Measurements from ENCODE around the gene ABHD16A.

ABHD16A gene

GRCh38 chr6:31665501-31666336 lies 37.4 kb downstream of the ABHD16A start, which contains the start of gene CSNK2B:
CSNK2B (plus strand) TSS chr6:31666080; CDS start chr6:31666832, 752 bp downstream.
- Histone ChIP-seq H3K27me3 (no peaks in the 10 kb centered on the region), H3K36me3 (peaks cover 42 to 70% (median 58%) of the 10 kb centered on the region in 11 experiments)

GRCh38 chr6:31664790-31665500 lies 38.2 kb downstream of the ABHD16A start, which contains the start of gene GPANK1:
GPANK1 (minus strand) TSS chr6:31664997; CDS start chr6:31664478, 519 bp downstream.
- peaks cover 0 to 36% (median 19%) of the 10 kb centered on the region in 11 experiments; a peak in 17 of 22 replicates for H4K20me1 ChIP-seq
- peaks cover 34 to 62% (median 50%) of the 10 kb centered on the region in 11 experiments for H3K36me3 ChIP-seq
- peak within 1 kb of the TSS; percentile 77 to 97 (median 95) for H3K4me3 ChIP-seq
- H3K9me3 ChIP-seq (replicated peaks in 1 of 11), result no peaks in the 10 kb centered on the region
- TF ChIP-seq Cebpa-rat (IDR thresholded peaks at IDR 0.05), result no peak
- H3K27ac ChIP-seq, result peak within 1 kb of the TSS; percentile 77 to 99 (median 93)
- H3K4me1 ChIP-seq, result peaks cover 50 to 69% (median 58%) of the 10 kb centered on the region in 10 experiments
- no peaks in the 10 kb centered on the region for H3K27me3 ChIP-seq
- peak within 1 kb of the TSS; percentile 96 to 100 (median 99) for H3K4me2 ChIP-seq
- H3K9ac ChIP-seq, result peak within 1 kb of the TSS; percentile 89 to 97 (median 94)

More at GRCh38 chr6:31665501-31666336, 37.4 kb downstream of the ABHD16A start, which contains the start of gene CSNK2B:
- no peak for TF ChIP-seq Cebpa-rat (IDR thresholded peaks at IDR 0.05)
- Histone ChIP-seq H3K4me2 (peak within 1 kb of the TSS; percentile 96 to 100 (median 99)), H3K4me1 (peaks cover 47 to 69% (median 57%) of the 10 kb centered on the region in 10 experiments), H4K20me1 (peaks cover 2 to 43% (median 24%) of the 10 kb centered on the region in 11 experiments; a peak in 17 of 22 replicates), H3K4me3 (peak within 1 kb of the TSS; percentile 77 to 97 (median 95)), H3K9me3 (replicated peaks in 1 of 11) (no peaks in the 10 kb centered on the region), H3K27ac (peak within 1 kb of the TSS; percentile 77 to 99 (median 93)), H3K9ac (peak within 1 kb of the TSS; percentile 89 to 97 (median 94))

GRCh38 chr6:31663961-31664789 lies 38.9 kb downstream of the ABHD16A start:
- Histone ChIP-seq H3K4me3 (peak overlapping the region; percentile 77 to 97 (median 95)), H3K27me3 (no peaks in the 10 kb centered on the region), H3K4me2 (peak overlapping the region; percentile 96 to 100 (median 99)), H3K9ac (peak overlapping the region; percentile 89 to 97 (median 94)), H3K4me1 (peaks cover 58 to 71% (median 64%) of the 10 kb centered on the region in 10 experiments), H3K27ac (peak overlapping the region; percentile 77 to 99 (median 93)), H4K20me1 (peaks cover 2 to 34% (median 18%) of the 10 kb centered on the region in 11 experiments; a peak in 17 of 22 replicates), H3K9me3 (replicated peaks in 1 of 11) (no peaks in the 10 kb centered on the region), H3K36me3 (peaks cover 28 to 54% (median 42%) of the 10 kb centered on the region in 11 experiments)
- no peak for TF ChIP-seq Cebpa-rat (IDR thresholded peaks at IDR 0.05)

- Histone ChIP-seq H3K9ac (peak overlapping the region; percentile 89 to 97 (median 94)), H3K9me3 (replicated peaks in 1 of 11) (no peaks in the 10 kb centered on the region), H3K4me3 (peak overlapping the region; percentile 77 to 97 (median 95))
Measured at GRCh38 chr6:31663126-31663960, 39.8 kb downstream of the ABHD16A start.

GRCh38 chr6:31662124-31662723 lies 40.9 kb downstream of the ABHD16A start:
- H4K20me1 ChIP-seq, result peaks cover 5 to 31% (median 22%) of the 10 kb centered on the region in 11 experiments; a peak in 15 of 22 replicates
- TF ChIP-seq Cebpa-rat (IDR thresholded peaks at IDR 0.05), result no peak
- peak overlapping the region in 8 of 11 experiments; percentile 3 to 93 (median 36); a peak in 11 of 22 replicates for H3K27ac ChIP-seq
- peak overlapping the region in 10 of 11 experiments; percentile 0 to 97 (median 91); a peak in 17 of 22 replicates for H3K9ac ChIP-seq
- H3K4me2 ChIP-seq, result peak overlapping the region; percentile 96 to 100 (median 99)
- H3K4me1 ChIP-seq, result peaks cover 66 to 75% (median 72%) of the 10 kb centered on the region in 10 experiments
- no peaks in the 10 kb centered on the region for H3K27me3 ChIP-seq
- peak overlapping the region in 2 of 10 experiments; percentile 90 to 93; a peak in 1 of 20 replicates for H3K4me3 ChIP-seq
- peaks cover 21 to 49% (median 33%) of the 10 kb centered on the region in 11 experiments for H3K36me3 ChIP-seq
- no peaks in the 10 kb centered on the region for H3K9me3 ChIP-seq (replicated peaks in 1 of 11)

More at GRCh38 chr6:31663126-31663960, 39.8 kb downstream of the ABHD16A start:
- Histone ChIP-seq H4K20me1 (peaks cover 5 to 33% (median 18%) of the 10 kb centered on the region in 11 experiments; a peak in 15 of 22 replicates), H3K27ac (peak overlapping the region in 10 of 11 experiments; percentile 89 to 99 (median 94); a peak in 21 of 22 replicates), H3K4me1 (peaks cover 66 to 75% (median 70%) of the 10 kb centered on the region in 10 experiments), H3K36me3 (peaks cover 21 to 49% (median 34%) of the 10 kb centered on the region in 11 experiments), H3K4me2 (peak overlapping the region; percentile 96 to 100 (median 99)), H3K27me3 (no peaks in the 10 kb centered on the region)
- no peak for TF ChIP-seq Cebpa-rat (IDR thresholded peaks at IDR 0.05)

GRCh38 chr6:31661262-31662123 lies 41.6 kb downstream of the ABHD16A start:
- H3K27ac ChIP-seq, result peak overlapping the region in 10 of 11 experiments; percentile 82 to 94 (median 88); a peak in 20 of 22 replicates
- no peak for TF ChIP-seq Cebpa-rat (IDR thresholded peaks at IDR 0.05)
- H3K4me1 ChIP-seq, result peaks cover 64 to 70% (median 67%) of the 10 kb centered on the region in 10 experiments
- H4K20me1 ChIP-seq, result peaks cover 5 to 32% (median 22%) of the 10 kb centered on the region in 11 experiments; a peak in 15 of 22 replicates
- peaks cover 18 to 49% (median 32%) of the 10 kb centered on the region in 11 experiments; a peak in 20 of 22 replicates for H3K36me3 ChIP-seq
- no peaks in the 10 kb centered on the region for H3K27me3 ChIP-seq
- no peaks in the 10 kb centered on the region for H3K9me3 ChIP-seq (replicated peaks in 1 of 11)
- peak overlapping the region; percentile 72 to 91 (median 80) for H3K4me3 ChIP-seq
- peak overlapping the region; percentile 84 to 97 (median 91); a peak in 20 of 22 replicates for H3K9ac ChIP-seq
- peak overlapping the region; percentile 96 to 100 (median 99) for H3K4me2 ChIP-seq

Measured in BLaER1 treated with 17β-estradiol and CSF1 and Interleukin-3, amounts not matched to agents 10 nM and 100 nM (cell line).